ENCODE measurements around the gene CNOT6L. TPM values are rescaled to one million over a fixed set of nuclear protein-coding genes. Genes with fewer than 3 reads are reported as not detected.
"Not testable (repeated sequence)": the region's sequence is repeated elsewhere in the genome, so short reads cannot be mapped to it uniquely, and the experiment has no call there.

Gene CNOT6L
- total RNA-seq, 1 experiment from 2014 or later = 4.6 TPM

DNA sequence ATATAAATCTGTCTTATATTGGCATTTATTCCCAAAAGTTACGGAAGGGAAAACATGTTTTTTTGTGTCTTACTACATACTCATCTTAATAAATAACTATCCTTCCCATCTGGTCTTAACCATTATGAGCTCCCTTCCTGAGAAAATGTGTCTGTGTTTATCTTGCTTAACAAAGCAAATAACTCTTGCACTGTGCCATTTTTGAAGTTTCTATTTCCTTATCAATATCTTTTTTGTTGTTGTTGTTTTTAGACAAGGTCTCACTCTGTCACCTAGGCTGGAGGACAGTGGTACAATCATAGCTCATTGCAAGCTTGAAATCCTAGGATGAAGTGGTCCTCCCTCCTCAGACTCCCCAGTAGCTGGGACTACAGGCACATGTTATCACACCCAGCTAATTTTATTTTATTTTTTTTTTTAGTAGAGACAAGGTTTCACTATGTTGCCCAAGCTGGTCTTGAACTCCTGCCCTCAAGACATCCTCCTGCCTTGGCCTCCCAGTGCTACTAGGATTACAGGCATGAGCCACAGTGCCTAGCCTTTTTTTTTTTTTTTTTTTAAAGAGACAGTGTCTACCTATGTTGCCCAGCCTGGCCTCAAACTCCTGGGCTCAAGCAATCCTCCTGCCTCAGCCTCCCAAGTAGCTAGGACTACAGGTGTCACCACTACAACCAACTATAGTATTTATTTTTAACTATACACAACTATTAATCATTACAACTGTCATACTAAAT is 36.9 kb downstream of the CNOT6L start:
- DNase-seq (ENCODE audit: low spot score) = no peak

DNA sequence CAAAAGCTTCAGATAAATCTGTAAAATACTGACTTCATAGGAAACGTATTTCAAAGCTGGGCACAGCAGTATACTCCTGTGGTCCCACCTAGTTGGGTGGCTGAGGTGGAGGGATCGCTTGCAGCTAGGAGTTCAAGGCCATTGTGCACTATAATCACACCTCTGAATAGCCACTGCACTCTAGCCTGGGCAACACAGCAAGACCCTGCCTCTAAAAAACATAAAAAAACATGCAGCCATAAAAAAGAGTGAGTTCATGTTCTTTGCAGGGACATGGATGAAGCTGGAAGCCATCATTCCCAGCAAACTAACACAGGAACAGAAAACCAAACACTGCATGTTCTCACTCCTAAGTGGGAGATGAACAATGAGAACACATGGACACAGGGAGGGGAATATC is 38.4 kb downstream of the CNOT6L start:
- DNase-seq (ENCODE audit: low spot score) = not testable (repeated sequence)

DNA sequence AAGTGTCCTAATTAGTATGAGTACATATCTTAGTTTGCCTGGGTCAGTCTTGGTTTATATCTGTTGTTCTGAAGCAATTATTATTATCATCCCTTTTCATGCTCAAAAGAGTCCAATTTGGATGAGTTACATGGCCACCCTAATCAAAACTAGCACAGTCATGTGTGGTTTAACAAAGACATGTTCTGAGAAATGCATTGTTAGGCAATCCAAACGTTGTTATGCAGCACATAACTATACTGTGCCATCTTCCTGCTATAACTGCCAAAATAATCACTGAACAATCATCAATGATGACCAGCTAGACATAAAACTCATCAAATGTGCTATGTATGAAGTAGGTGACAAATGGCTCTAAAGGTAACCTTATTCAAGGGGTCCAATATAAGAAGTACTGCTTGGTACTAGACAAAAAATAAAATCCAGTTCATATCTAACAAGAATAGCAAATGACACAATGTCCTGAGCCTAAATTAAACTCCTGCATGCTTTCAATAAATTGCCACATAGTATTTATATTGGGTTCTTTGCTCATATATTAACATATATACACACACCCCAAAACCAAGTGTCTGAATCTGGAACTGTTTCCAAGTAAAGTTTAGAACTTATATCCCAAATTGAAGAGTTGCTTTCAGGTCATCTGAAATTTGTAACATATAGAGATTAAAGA is 41.9 kb downstream of the CNOT6L start:
- no peak for DNase-seq (ENCODE audit: low spot score)

DNA sequence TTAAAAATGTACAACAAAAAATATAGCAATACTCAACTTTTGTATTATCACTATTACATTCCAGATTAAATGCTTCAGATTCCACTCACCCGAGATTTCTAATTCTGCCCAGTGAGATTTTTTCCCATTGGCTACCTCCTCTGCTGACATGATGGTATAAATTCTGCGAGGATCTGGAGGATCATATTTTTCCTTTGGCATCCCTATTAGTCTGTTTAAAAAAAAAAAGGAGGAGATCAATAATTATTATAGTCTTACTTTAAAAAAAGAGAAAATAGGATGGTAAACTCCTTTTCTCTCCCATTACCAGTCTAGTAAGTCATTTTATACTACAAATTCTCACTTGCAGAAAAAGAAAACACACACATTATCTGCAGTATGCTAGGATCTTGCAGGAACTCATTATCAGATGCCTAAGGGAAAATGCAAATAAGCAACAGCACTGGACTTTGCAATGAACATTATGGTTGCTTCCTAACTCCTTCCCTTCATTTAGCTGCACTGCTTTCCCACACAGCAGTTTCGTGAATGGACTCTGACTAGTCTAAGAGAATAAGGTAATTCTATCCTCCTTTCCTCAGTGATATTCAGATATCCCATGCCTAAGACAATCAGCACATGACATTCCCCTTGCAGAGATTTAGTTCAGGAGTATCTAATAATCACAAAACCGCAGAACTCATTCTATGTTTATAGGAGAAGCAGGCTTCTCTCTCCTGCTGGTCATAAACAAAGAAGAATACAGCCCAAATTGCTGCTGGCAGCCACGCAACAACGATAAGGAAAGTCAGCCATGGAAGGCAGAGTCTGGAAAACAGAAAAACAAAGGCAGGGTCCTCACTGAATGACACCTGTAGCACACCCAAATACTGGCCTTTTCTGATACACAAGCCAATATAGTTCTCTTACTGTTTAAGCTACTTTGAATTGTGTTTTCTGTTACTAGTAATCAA is 42.7 kb downstream of the CNOT6L start:
- DNase-seq (ENCODE audit: low spot score) = peak; percentile 0

DNA sequence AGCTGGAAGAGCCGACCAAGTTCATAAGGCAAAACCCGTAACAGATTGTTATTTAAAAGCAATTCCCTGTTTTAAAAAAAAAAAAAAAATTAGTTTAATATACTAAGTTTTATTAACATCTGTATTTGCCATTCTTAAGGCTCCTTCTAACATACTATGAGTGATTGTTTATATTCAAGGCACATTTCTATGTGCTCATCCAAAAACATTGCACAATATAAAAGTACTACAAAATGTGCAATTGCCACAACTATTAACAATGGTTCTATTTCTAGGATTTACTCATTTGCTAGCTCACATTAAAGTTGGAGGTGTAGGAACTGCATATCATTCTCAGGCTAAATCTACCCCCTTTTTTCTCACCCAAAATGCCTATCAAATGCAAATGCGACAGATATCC is 46.1 kb downstream of the CNOT6L start:
- DNase-seq (ENCODE audit: low spot score) = no peak

DNA sequence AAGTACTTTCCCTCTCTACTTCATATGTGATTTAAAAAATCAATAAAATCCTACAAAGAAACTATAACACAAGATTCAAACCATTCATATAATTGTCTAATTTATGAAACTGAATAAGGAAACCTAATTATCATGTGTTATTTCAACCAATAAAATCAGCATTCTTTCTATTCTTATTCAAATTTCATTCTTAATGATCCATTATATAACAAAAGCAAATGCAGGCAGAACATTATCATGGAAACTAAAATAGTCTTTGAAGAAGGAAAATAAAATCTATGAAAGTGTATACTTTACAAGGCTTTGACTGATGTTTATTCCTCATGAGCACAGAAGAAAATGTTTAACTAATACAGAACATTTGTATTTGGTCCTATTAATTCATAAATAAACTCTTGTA is 47.6 kb downstream of the CNOT6L start:
- no peak for DNase-seq (ENCODE audit: low spot score)

DNA sequence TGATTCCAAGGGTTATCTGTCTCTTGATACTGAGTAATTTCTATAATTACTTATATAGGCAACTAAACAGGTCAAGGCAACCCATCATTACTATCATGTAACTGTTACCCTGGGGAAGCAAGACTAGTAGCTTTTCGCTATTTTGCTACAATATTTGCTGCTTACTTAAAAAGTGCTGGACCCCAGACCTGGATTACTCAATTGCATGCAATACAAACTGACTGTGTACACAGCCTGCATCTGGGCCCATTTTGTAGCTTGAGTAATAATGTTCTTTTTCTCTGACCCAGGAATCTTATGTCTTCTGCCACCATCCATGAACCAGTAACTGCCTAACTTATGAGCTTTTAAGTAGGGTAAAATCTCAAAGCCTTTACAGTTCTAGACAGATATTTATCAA is 53.4 kb downstream of the CNOT6L start:
- no peak for DNase-seq (ENCODE audit: low spot score)

DNA sequence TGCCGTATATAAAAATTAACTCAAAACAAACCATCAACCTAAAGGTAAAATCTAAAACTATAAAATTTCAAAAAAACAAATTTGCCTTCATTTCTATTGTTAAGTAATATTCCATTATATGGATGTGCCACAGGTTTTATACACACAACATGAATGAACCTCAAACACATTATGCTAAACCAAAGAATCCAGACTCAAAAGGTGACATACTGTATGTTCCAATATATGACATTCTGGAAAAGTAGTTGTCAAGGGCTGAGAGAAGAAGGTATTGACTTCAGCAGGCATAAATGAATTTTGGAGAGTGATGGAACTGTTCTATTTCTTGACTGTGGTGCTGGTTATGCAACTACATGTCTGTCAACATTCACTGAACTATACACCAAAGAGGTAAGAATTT is 56.6 kb downstream of the CNOT6L start:
- no peak for DNase-seq (ENCODE audit: low spot score)

DNA sequence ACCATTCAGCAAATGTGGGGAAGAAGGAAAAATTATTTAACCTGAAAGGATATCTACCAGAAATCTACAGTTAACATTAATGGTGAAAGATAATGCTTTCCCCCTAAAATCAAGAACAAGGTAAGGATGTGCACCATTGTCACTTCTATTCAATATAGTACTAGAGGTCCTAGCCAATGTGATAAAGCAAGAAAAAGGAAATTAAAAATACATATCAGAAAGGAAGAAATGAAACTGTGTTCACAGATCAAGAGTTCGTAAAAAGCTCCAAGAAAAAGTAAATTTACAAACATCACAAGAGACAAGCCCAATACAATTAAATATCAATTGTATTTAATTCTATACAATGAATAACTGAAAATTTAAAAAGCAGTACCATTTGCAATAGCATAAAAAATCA is 57.6 kb downstream of the CNOT6L start:
- no peak for DNase-seq (ENCODE audit: low spot score)

DNA sequence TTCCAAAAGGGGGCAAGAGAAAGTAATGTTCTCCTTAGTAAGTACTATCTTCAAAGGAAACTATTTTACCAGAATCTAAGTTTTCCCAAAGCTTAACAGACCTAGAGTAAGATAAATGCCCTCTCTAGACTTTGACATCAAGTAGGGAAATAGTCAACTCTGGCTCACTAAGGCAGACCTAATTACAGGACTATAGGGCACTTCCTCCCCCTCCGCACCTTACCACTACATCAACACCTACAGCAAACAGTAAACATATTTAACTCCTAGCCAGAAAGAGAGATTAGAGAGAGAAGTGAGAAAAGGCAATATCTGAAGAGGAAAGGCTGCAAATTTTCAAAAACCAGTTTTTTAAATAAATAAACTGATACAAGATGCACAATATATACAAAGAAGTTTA is 60.4 kb downstream of the CNOT6L start:
- DNase-seq (ENCODE audit: low spot score) = no peak

DNA sequence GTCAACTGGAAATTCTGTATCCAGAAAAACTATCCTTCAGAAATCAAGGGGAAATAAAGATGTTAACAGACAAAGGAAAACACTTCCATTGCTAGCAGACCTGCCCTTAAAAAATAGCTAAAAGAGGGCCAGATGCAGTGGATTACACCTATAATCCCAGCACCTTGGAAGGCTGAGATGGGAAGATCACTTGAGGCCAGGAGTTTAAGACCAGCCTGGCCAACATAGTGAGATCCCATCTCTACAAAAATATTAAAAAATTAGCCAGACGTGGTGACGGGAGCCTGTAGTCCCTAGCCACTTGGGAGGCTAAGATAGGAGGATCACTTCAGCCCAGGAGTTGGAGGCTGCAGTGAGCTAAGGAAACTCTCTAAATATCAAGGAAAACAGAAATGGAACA is 67.4 kb downstream of the CNOT6L start:
- no peak for DNase-seq (ENCODE audit: low spot score)

DNA sequence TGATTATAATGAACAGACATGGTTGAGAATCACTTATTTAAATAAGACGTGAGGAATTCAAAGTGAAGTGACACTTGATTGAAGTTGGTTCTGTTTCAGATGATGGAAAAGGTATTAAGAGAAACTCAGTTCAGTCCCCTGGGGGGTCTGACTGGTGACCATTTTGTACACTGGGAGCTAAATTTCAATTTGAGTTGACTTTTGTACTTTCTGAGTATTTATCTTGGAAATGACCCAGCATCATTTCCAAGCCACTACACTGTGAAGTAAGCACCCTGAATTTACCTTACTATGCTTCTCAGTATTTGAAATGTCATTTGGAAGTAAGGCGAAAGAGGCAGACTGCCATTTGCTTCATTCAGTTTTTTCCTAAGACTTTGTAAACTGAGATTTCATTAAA is 73.4 kb downstream of the CNOT6L start:
- DNase-seq (ENCODE audit: low spot score) = no peak

DNA sequence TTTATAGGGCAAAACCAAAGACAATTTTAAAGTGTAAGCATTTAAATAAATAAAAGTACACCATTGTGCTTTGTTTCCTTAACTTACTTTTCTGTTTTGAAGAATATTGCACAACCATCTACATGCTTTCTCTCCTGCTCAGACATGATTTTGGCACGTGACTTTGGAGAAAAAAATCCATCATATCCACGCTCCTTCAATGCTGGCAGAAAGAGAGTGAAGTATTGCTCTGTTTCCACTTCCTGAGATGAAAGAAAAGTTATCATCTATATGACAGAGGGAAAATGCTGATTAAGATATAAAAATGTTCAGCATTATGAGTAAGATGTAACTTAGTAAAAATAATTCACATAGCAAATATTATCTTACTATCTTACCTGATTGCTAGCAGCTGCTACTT is 77.1 kb downstream of the CNOT6L start:
- DNase-seq (ENCODE audit: low spot score) = no peak

DNA sequence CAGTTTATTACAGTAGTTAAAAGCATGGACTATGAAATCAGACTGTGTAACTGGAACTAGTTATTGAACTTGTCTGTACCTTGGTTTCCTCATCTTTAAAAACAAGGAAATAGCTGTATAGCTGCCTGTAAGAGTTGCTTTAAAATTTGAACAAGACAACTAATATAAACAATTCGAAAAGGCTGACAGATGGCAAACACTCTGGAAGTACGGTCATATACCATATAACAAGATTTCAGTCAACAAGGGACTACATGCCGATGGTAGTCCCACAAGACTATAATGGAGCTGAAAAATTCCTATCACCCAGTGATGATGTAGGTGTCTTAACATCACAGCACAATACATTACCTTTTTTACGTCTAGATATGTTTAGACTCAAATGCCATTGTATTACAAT is 78.7 kb downstream of the CNOT6L start:
- no peak for DNase-seq (ENCODE audit: low spot score)

DNA sequence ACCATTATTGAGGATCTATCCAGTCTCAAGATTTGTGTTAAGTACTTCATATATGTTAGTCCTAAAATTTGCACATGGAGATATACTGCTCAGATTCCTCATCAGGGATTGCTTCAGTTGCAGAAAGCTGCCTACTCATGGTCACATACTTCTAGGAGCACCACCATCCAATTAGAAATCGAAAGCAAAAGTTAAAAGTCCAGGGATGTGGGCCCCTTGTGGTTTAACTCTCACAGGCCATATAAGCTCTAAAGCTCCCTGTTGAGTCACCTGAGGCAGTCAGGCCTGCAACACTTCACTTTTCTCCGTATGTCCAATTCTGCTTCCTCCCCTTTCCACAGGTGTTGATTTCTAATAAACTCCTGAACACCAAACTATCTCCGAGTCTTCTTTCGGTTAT is 84.2 kb downstream of the CNOT6L start:
- peak; percentile 53 for DNase-seq (ENCODE audit: low spot score)

DNA sequence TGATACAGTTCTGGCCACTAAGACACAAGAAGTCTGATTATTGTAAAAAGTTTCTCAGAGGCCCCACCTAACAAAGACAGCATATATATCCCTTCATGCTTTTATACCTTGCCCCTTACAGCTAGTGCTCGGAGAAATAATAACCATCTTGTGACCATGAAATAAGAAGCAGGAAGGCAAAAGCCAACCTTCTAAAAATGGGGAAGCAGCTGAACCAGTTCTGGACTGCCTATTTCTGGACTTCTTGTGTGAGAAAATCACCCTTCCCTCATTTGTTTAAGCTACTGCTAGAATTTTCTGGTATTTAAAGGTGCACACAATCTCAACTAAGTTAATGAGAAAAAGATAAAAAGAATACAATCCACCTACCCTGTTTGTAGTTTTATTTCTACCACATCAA is 87.5 kb downstream of the CNOT6L start:
- no peak for DNase-seq (ENCODE audit: low spot score)

DNA sequence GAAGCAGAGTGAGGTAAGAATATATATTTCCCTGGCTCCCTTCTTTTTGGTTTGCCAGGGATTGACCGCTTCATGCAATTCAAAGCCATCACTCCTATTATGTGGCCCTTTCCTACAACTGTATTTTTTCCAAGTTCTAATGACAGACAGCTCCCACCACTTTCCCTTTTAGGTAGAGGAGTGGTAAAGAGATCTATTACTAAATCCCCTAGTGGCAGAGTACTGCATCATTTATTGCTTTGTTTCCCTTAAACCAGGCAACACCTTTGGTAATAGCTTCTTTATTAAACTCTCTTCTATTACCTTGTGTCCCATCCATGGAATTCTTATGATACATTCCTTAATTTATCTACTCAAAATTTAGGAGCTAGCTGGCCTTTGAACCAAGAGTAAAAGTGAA is 90.7 kb downstream of the CNOT6L start:
- no peak for DNase-seq (ENCODE audit: low spot score)

DNA sequence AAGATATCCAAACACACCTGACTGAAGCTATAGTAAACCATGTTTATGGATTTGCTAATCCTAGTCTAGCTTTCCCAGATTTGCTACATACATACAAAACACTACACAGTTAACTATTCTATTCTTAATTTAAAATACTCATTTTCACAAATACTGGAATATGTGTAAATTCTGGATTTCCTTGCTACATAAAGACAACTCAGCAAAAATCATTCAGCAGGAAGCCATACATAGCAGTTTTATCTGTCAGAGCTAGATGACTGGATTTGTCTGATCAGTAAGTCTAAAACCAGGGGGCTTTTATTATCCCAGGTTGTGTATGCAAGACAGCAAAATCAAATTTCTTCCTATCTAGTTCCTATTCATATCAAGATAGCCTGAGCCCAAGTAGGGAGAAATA is 98.1 kb downstream of the CNOT6L start:
- DNase-seq (ENCODE audit: low spot score) = no peak

DNA sequence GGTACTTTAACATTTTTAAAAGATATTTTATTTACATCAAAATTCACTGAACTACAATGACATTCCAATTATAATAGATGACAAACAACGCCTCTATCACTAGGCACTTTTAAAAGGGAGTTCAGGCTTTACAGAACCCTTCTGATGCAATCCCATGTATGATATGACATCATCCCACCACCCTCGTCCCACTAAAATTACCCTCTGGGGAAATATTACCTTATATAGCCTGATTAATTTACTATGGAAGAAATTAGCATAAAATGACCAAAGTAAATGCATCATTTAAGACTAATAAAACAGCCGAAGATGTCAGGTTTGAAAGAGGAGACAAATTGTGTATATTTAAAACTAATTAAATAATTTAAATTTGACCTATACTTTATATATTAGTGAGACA is 100.7 kb downstream of the CNOT6L start:
- not testable (repeated sequence) for DNase-seq (ENCODE audit: low spot score)

DNA sequence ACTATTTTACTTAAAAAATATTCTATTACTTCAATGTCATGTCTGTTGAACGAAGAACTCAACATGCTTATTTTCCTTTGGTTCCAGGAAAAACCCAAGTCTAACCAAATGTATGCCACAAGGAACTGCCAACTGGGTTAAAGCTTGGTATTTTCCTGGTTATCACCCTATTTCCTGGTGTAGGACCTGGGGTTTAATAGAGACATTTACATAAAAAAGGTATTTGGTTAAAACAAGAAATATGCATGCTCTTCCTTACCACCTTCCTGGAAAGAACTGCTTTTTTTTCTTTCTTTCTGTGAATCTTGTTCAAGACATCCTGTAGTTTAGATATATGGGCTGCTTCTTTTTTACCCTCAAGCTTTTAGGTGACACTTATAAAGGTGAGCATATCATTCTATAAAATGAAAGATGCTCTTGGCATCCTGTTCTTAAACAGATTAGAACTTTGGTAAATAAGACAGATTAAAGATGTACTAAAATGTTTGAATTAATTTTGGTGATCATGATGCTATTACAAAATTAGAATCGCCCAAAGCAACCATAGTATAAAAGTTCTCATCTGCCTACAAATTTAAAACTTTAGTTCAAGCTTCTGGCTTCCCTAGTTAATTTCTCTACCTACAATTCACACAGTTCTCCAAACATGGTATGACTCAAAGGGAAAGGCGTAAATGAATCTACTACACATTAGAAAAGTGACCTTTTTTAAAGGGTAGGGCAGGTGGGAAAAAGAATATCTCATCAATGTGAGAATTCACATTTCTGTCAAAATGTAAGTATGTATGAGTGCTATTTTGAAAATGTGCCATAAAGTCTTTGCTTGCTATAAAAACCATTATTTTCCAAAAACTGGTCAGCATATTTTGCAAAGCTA is 103.5 kb downstream of the CNOT6L start:
- DNase-seq (ENCODE audit: low spot score) = no peak

DNA sequence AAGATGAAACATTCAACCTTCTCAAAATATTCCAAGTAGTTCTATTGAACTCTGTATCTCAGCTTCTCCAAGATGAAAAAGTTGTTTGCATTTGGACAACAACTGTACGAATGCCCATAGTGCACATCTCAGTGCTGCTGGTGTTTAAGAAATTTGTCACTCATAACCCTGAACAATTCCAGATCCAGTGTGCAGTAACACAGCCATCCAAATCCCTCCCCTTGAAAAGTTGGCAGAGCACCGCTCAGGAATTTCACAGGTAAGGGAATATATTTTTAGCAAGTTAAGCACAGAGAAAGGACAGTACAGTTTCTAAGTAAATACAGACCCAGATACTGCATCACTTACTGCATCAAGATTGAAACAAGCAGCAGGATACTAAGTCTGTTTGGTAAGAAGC is 104.7 kb downstream of the CNOT6L start:
- DNase-seq (ENCODE audit: low spot score) = no peak

DNA sequence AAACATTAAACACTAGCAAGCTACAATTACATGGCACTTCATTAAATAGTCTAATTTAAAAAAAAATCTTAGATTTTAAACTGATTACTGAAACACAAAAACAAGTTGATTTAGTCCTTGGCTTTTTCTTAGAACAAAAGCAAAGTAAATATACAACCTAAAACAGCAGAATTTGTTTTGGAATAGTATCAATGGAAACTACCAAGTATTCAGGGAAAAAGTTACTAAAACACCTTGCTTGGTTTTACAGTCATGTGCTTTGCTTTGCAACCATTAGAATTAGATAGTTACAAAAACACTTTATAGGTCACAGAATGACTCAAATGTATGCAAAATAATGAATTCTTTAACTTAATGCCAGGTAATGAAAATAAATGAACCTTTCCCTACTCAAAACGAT is 105.3 kb downstream of the CNOT6L start:
- DNase-seq (ENCODE audit: low spot score) = no peak
